Activated CD4-positive, alpha-beta memory T cell treated with anti-CD3 and anti-CD28 coated beads for 36 hours (primary cell): ENCODE measurements around the gene FAIM2. TPM values are rescaled to one million over a fixed set of nuclear protein-coding genes. Genes with fewer than 3 reads are reported as not detected.

Source experiments
- CTCF ChIA-PET: fragments of 350-600 bp; sonication (Branson Sonifier 250); formaldehyde crosslinking; loops from one replicate; lab custom pipeline; 2021; ENCODE audit warnings: antibody characterized with exemption, inconsistent platforms; lab: Charles Lee
- POLR2A ChIA-PET: fragments of 350-600 bp; sonication (Branson Sonifier 250); formaldehyde crosslinking; loops from one replicate; lab custom pipeline; 2021; ENCODE audit warnings: antibody characterized with exemption; lab: Charles Lee
- DNase-seq: peaks from one replicate; pipeline ENCODE4 v3.0.0-alpha.2; 2020
- H3K27ac Mint-ChIP-seq: one replicate; pipeline ENCODE4 v1.8.0; 2021; ENCODE audit warnings: mixed read lengths
- H3K27me3 Mint-ChIP-seq: one replicate; pipeline ENCODE4 v1.8.0; 2021; ENCODE audit warnings: mixed read lengths
- H3K36me3 Mint-ChIP-seq: one replicate; pipeline ENCODE4 v1.8.0; 2021; ENCODE audit warnings: mixed read lengths
- H3K4me1 Mint-ChIP-seq: one replicate; pipeline ENCODE4 v1.8.0; 2021; ENCODE audit warnings: low read depth, mixed read lengths
- H3K4me3 Mint-ChIP-seq: one replicate; pipeline ENCODE4 v1.8.0; 2021; ENCODE audit warnings: mild to moderate bottlenecking, mixed read lengths
- H3K9me3 Mint-ChIP-seq: one replicate; pipeline ENCODE4 v1.8.0; 2021; ENCODE audit warnings: mixed read lengths
- intact Hi-C: fragments of 100-400 bp; cut with micrococcal nuclease; formaldehyde crosslinking; loops from one replicate; pipeline ENCODE4 v1.15.1; 2023
- total RNA-seq, 2 experiments: library from RNA; stranded (reverse); gene quantifications; one replicate each; pipeline ENCODE4 v1.2.3, GENCODE V29; 2021

Gene FAIM2
- total RNA-seq, 2 experiments from 2014 or later = 1.7 to 2.1 TPM

DNA sequence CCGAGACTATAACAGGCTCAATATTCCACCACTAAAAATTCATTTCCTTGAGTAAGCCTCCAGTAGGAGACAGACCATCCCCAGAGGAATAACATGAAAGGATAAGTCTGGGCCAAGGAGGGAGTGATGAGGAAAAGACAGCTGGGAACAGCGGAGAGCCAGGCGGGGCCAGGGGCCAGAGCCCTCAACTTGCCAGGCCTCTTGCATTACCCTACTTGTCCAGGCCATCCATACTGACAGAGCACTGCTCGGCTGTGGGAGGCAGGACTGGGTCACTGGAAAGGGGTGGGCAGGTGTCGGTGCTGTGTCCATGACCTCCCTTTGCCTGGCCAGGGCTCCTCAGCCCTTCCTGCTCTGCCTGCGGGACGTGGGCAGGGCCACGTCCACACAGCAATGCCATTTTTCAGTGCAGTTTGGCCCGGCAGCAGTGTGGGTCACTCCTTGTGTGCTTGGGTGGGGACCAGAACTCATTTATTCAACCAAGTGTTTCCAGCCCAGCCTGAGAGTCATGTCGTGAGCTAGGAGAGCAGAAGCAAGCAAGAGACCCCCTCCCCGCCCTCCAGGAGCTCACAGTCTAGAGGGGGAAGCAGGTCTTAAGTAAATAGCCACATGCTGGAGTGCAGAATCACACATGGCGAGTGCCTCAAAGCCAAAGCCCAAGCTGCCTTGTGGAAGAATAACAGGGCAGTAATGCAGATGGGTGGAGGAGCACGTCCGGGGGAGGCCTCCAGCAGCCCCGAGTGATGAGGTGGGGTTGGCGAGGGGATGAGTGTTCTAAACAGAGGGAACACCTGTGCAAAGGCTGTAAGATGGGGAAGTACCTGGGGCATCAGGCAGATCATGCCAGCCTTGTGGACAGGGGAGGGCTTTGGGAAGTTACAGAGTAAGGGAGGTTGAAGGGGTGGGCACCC, 8.9 kb upstream of the FAIM2 start:
- POLR2A ChIA-PET = no interaction called here
- Mint-ChIP-seq H3K4me1 (no peaks in the 10 kb centered on the region), H3K9me3 (no peaks in the 10 kb centered on the region), H3K27me3 (peaks cover 2% of the 10 kb centered on the region), H3K27ac (no peak overlapping the region), H3K36me3 (no peaks in the 10 kb centered on the region), H3K4me3 (no peak overlapping the region)
- CTCF ChIA-PET = interaction anchor here (0.5 kb wide), 1 partner anchor 1637 kb away, joined by 3 read pairs; no protein-coding TSS in a partner anchor
- DNase-seq = no peak
- intact Hi-C loops = no loop called here

DNA sequence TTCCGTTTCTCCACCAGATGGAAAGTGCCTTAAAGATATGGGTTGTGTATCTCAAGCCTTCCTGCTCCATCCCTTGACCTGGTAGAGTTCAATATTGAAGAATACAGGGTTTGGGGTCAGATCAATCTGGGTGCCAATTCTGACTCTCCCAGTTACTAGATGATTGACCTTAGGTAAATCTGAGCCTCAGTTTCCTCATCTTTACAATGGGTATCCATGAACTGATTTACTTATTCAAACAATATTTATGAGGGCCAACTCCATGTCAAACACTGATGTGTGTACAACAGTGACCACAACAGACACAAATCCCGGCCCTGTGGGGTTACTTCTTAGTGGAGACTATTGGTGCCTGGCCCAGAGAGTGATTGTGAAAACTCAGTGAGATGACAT, 7.5 kb upstream of the FAIM2 start:
- H3K4me3 Mint-ChIP-seq = no peak overlapping the region
- CTCF ChIA-PET = no interaction called here
- H3K27ac Mint-ChIP-seq = no peak overlapping the region
- no peaks in the 10 kb centered on the region for H3K9me3 Mint-ChIP-seq
- DNase-seq = no peak
- POLR2A ChIA-PET = no interaction called here
- intact Hi-C loops = no loop called here
- H3K4me1 Mint-ChIP-seq = peaks cover under 1% of the 10 kb centered on the region
- no peaks in the 10 kb centered on the region for H3K27me3 Mint-ChIP-seq
- no peaks in the 10 kb centered on the region for H3K36me3 Mint-ChIP-seq

DNA sequence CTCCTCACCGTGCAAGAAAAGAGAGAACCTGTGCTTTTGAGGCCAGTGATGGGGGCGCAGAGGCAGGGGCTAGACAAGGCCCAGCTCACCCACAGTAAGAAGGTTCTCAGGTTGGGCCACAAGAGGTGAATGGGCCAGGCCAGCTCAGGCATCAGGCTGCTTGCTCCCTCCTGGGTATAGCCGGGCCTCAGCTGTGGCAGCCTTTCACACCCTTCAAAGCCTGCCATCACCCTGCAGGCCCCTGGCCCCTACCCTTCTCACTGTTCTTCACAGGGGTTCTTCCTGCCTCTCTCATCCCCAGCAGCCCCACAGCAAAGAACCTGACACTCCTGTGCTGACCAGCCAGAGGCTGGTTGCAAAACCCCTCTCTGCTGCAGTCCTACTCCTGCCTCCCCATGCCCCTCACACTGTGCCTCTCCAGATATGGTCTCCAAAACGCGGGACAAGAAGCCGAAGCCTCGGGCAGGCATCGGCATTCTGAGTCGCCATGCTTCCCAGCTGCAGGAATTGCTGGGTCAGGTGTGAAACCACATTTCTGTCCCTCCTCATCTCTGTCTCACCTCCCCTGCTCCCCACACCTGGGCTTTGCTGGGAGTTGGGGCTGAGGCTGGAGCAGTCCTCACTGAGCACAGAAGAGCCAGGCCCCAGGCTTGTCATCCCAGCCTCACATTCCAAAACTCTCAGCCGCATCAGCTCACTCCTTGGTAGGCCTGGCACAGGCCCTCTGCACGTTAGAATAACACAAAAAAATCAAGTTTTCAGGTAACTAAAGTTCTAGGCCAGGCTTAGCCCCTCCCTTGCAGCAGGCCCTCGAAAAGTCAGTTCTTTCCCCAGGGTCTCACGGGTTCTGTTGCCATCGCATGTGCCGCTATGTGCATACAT, 6.9 kb upstream of the FAIM2 start:
- ChIA-PET CTCF (no interaction called here), POLR2A (no interaction called here)
- intact Hi-C loops = no loop called here
- H3K4me1 Mint-ChIP-seq = peaks cover 6% of the 10 kb centered on the region
- no peaks in the 10 kb centered on the region for H3K36me3 Mint-ChIP-seq
- no peak overlapping the region for H3K4me3 Mint-ChIP-seq
- no peaks in the 10 kb centered on the region for H3K27me3 Mint-ChIP-seq
- no peak for DNase-seq
- no peaks in the 10 kb centered on the region for H3K9me3 Mint-ChIP-seq
- H3K27ac Mint-ChIP-seq = no peak overlapping the region

DNA sequence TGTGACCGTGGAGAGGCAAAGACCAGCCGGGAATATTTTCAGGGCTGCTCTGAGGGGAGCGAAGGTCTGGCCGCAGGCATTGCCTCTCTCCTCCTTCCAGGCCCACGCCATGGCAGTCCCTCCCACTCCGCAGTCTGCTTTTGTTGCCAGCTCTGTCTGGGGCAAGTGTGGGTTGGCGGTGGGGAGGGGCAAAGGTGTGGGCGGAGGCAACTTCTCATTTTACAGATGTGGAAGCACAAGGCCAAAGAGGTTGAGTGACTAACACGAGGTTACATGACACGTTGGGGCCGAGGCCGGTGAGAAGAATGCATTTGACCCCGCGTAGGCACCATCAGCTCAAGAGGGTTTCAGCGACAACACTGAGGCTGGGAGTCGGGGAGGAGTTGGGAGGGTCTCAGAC, 6.1 kb upstream of the FAIM2 start:
- H3K27ac Mint-ChIP-seq = no peak overlapping the region
- peak; percentile 13 for DNase-seq
- intact Hi-C loops = no loop called here
- H3K27me3 Mint-ChIP-seq = no peaks in the 10 kb centered on the region
- H3K36me3 Mint-ChIP-seq = no peaks in the 10 kb centered on the region
- ChIA-PET CTCF (interaction anchor here (0.7 kb wide), 1 partner anchor 33 kb away, joined by 3 read pairs; no protein-coding TSS in a partner anchor), POLR2A (no interaction called here)
- H3K4me3 Mint-ChIP-seq = no peak overlapping the region
- H3K4me1 Mint-ChIP-seq = peaks cover 6% of the 10 kb centered on the region
- H3K9me3 Mint-ChIP-seq = no peaks in the 10 kb centered on the region

DNA sequence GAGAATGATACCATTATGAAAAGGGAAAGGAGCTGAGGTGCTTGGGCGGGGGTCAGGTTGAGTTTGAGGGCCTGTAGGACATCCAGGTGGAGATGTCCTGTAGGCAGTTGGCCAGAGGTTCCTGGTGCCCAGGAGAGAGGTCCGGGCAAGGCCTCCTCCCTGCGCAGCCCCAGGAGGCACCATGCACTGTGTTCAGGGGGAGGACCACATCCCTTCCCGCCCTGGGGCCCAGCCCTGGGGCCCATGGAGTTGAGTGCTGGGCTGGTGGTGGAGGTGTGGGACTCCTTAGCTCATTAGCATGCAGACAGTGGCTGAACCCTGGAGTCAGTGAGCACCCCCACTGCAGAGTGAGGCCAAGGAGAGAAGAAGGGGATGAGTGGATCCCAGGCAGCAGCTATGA, 5.7 kb upstream of the FAIM2 start:
- Mint-ChIP-seq H3K36me3 (no peaks in the 10 kb centered on the region), H3K4me3 (no peak overlapping the region), H3K9me3 (no peaks in the 10 kb centered on the region), H3K4me1 (peaks cover 9% of the 10 kb centered on the region), H3K27me3 (no peaks in the 10 kb centered on the region), H3K27ac (no peak overlapping the region)
- ChIA-PET CTCF (interaction anchor here (0.7 kb wide), 1 partner anchor 34 kb away, joined by 3 read pairs; no protein-coding TSS in a partner anchor), POLR2A (no interaction called here)
- intact Hi-C loops = no loop called here
- no peak for DNase-seq

DNA sequence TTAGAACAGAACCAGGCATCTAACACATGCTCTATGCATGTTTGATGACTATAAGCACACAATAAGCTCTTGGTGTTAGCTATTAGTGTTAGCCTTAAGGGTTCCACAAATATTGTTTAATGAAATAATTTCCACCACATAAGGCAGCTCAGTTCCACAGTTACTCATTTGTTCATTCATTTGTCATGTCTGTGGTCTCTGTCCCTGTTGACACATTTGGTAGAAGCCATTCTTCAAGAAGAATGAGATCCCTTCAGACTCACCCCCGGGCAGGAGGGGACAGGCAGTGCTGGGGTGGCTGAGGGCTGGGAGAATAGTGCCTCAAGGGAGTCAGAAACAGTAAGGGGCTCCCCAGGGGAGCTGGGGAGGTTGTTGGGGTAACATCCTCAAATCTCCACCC, 3.7 kb upstream of the FAIM2 start:
- CTCF ChIA-PET = interaction anchor here (0.9 to 2.7 kb wide), 3 partner anchors 38 to 68 kb away, joined by 3 to 12 read pairs (median 11); no protein-coding TSS in a partner anchor
- Mint-ChIP-seq H3K27ac (no peak overlapping the region), H3K4me3 (no peak overlapping the region), H3K4me1 (peaks cover 15% of the 10 kb centered on the region), H3K36me3 (no peaks in the 10 kb centered on the region), H3K9me3 (no peaks in the 10 kb centered on the region), H3K27me3 (no peaks in the 10 kb centered on the region)
- intact Hi-C loops = no loop called here
- POLR2A ChIA-PET = no interaction called here
- DNase-seq = no peak

DNA sequence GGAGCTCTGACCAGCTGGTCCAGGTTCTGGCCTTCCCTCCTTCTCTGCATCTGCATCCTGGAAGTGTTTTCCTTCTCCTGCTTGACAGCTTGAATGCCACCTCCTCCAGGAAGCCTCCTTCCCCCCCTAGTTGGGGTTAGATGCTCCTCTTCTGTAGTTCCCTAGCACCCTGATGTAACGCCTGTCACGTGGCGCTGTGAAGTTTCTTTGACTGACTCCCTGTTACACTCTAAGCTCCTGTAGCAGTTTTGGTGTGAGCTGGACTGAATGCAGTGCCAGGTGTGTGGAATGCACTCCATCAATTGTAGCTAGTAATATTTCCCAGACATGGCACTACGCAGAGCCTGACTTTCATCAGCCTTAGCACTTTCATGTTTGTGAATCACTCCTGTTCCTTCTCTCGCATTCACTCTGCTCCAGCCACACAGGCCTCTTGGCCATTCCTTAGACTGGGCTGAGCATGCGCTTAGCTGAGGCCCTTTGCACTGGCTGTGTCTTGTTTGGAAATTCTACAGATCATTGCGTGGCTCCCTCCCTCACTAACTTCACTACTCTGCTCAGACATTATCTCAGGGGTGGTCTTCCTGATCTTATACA, 2.1 kb upstream of the FAIM2 start:
- Mint-ChIP-seq H3K27ac (no peak overlapping the region), H3K36me3 (no peaks in the 10 kb centered on the region), H3K27me3 (no peaks in the 10 kb centered on the region), H3K9me3 (no peaks in the 10 kb centered on the region), H3K4me1 (peaks cover 15% of the 10 kb centered on the region), H3K4me3 (no peak overlapping the region)
- intact Hi-C loops = no loop called here
- DNase-seq = no peak
- ChIA-PET POLR2A (interaction anchor here (0.6 kb wide), 1 partner anchor 191 kb away, joined by 3 read pairs; no protein-coding TSS in a partner anchor), CTCF (interaction anchor here (0.8 to 2.7 kb wide), 3 partner anchors 39 to 62 kb away, joined by 3 to 12 read pairs (median 11); no protein-coding TSS in a partner anchor)

DNA sequence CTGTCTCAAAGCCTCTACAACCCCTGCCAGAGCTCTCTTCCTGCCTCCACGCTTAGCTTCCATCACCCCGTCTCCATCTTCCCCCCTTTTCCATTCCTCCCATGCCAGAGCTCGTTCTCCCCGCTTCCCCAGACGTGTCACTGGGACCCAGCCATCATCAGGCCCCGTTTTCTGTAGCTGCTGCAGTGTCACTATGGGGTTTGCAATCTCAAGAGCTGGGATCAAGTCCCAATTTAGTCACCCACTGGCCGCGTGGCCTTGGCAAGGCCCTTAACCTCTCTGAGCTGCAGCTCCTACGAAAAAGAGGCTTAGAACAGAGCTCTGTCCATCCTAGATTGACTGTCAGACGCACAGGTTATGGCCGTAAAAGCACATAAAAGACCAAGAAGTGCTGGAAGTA, 901 bp upstream of the FAIM2 start:
- no peak for DNase-seq
- ChIA-PET POLR2A (no interaction called here), CTCF (interaction anchor here (1.0 to 1.6 kb wide), 3 partner anchors 38 to 546 kb away, joined by 3 to 6 read pairs (median 4); no protein-coding TSS in a partner anchor)
- Mint-ChIP-seq H3K4me3 (peak overlapping the region; percentile 71), H3K4me1 (peaks cover 15% of the 10 kb centered on the region), H3K27ac (no peak overlapping the region), H3K27me3 (no peaks in the 10 kb centered on the region), H3K9me3 (no peaks in the 10 kb centered on the region), H3K36me3 (no peaks in the 10 kb centered on the region)
- intact Hi-C loops = loop anchor here (5.0 kb wide), 1 partner anchor 43 kb away; no protein-coding TSS in a partner anchor

DNA sequence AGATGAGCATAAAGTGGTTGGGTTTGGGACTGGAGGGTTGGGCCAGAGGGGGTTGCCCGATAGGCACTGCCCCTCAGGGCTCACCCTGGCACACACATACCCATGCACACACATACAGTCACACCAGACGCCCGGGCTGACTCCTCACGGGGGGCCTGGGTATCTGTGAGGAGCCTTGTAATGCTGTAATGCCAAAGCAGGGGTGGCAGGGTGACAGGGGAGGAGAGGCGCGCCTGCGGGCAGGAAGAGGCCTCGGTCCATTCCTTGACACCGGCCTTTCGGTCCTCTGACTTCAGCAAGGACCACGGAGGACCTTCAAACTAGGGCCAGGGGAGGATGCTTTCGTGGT, 375 bp downstream of the FAIM2 start:
- CTCF ChIA-PET = no interaction called here
- H3K4me3 Mint-ChIP-seq = peak overlapping the region; percentile 61
- no peaks in the 10 kb centered on the region for H3K36me3 Mint-ChIP-seq
- no peak for DNase-seq
- H3K4me1 Mint-ChIP-seq = peaks cover 15% of the 10 kb centered on the region
- H3K9me3 Mint-ChIP-seq = no peaks in the 10 kb centered on the region
- intact Hi-C loops = loop anchor here (5.0 kb wide), 1 partner anchor 44 kb away; no protein-coding TSS in a partner anchor
- H3K27ac Mint-ChIP-seq = no peak overlapping the region
- POLR2A ChIA-PET = no interaction called here
- H3K27me3 Mint-ChIP-seq = no peaks in the 10 kb centered on the region

DNA sequence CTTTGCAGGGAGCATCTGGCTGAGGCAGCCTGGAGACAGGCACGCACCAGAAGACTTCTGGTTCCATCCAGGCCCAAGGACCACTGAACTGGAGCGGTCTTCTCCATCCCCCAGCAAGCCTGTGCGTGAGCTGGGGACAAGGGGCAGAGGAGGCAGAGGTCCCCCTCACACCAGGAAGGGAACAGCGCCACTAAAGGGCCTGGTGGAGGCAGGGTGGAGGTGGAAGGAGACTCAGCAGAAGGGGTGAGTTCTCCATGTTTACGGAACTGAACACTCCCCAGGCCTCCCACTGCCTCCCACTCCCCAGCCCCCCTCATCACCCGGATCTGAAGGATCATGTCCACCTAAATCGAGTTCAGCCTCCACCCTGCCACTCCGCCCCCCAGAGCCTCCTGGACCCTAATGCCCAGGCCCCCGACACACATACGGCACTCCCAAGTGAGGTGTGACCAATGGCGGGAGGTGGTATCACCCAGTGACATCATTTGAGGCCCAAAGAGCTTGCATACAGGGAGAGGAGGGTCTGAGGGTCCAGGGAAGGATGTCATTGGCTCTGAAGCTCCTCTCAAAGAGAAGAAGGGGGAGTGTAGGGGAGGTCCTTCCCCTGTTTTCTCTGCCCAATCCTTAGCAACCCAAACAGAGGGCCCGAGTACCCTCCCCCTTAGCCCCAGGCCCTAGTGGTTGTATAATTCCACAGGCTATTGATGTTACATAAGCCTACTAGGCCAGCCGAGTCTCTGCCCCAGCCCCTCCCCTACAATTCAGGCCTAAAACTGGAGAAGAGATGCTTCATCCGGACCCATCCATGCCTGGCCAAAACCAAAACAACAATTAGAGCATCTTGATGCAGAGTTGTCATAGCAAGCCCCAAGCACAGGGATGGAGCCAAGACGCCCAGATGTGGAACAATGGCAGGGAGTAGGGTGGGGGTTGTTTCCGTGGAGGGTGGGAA, 1.0 kb downstream of the FAIM2 start:
- intact Hi-C loops = loop anchor here (5.0 kb wide), 1 partner anchor 45 kb away; no protein-coding TSS in a partner anchor
- Mint-ChIP-seq H3K4me3 (no peak overlapping the region), H3K27me3 (no peaks in the 10 kb centered on the region), H3K4me1 (peaks cover 15% of the 10 kb centered on the region), H3K36me3 (no peaks in the 10 kb centered on the region), H3K9me3 (no peaks in the 10 kb centered on the region), H3K27ac (no peak overlapping the region)
- POLR2A ChIA-PET = no interaction called here
- no peak for DNase-seq
- CTCF ChIA-PET = no interaction called here

DNA sequence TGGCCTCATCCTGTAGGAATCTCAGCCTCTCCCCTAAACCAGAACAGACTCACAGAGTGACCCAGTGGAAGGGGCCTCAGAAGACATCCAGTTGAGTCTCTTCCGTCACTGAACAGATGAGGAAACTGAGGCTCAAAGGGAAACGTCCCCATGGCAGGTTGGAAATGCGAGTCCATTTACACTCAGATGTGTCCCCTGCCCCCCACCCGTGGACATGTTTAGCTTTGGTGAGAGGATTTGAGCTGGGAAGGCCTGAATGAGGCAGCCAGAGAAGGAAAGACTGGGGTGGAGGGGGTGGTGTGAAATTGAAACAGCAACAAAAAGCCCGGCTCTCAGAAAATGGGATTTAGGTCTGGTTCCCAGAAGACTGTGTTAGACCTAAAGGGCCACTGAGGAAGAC, 1.7 kb downstream of the FAIM2 start:
- Mint-ChIP-seq H3K27me3 (no peaks in the 10 kb centered on the region), H3K9me3 (no peaks in the 10 kb centered on the region), H3K27ac (no peak overlapping the region), H3K4me1 (peaks cover 15% of the 10 kb centered on the region), H3K4me3 (no peak overlapping the region), H3K36me3 (no peaks in the 10 kb centered on the region)
- intact Hi-C loops = loop anchor here (5.0 kb wide), 1 partner anchor 45 kb away; no protein-coding TSS in a partner anchor
- ChIA-PET CTCF (interaction anchor here (0.6 to 1.9 kb wide), 3 partner anchors 35 to 348 kb away, joined by 3 to 6 read pairs (median 3); no protein-coding TSS in a partner anchor), POLR2A (no interaction called here)
- DNase-seq = no peak
